RWPE2 (cell line): ENCODE data around the gene MPPE1.
"Not testable (repeated sequence)": the region's sequence is repeated elsewhere in the genome, so short reads cannot be mapped to it uniquely, and the experiment has no call there.

Experiments
- ATAC-seq: fragments of 200-7000 bp; cut with Tn5 transposase; 3 replicates; pipeline ENCODE4 v1.9.1; 2021; ENCODE audit warnings: low read depth
- DNase-seq: peaks from one replicate; pipeline ENCODE4 v3.0.0-alpha.2; 2020; ENCODE audit warnings: low spot score
- H3K27ac ChIP-seq: fragments of 450-650 bp; 2 replicates; pipeline ENCODE4 v1.5.1; 2017; ENCODE audit warnings: mild to moderate bottlenecking; ENCODE audit not compliant: poor library complexity, severe bottlenecking
- H3K27me3 ChIP-seq: fragments of 250-450 bp; sonication (Bioruptor Pico); 2 replicates; pipeline ENCODE4 v1.5.1; 2021; ENCODE audit warnings: mild to moderate bottlenecking, moderate library complexity; ENCODE audit not compliant: insufficient read depth, poor library complexity, severe bottlenecking
- H3K36me3 ChIP-seq: fragments of 250-450 bp; sonication (Bioruptor Pico); 2 replicates; pipeline ENCODE4 v1.5.1; 2020; ENCODE audit warnings: low read depth, mild to moderate bottlenecking, moderate library complexity
- H3K4me1 ChIP-seq: fragments of 250-450 bp; sonication (Bioruptor Pico); 2 replicates; pipeline ENCODE4 v1.5.1; 2021; ENCODE audit warnings: mild to moderate bottlenecking, moderate library complexity; ENCODE audit not compliant: insufficient read depth, poor library complexity, severe bottlenecking
- H3K4me3 ChIP-seq: fragments of 250-450 bp; sonication (Bioruptor Pico); 2 replicates; pipeline ENCODE4 v1.5.1; 2021; ENCODE audit warnings: mild to moderate bottlenecking, moderate library complexity; ENCODE audit not compliant: severe bottlenecking
- H3K9me3 ChIP-seq: fragments of 250-450 bp; sonication (Bioruptor Pico); 2 replicates; pipeline ENCODE4 v1.5.1; 2021; ENCODE audit warnings: mild to moderate bottlenecking, moderate library complexity; ENCODE audit not compliant: severe bottlenecking
- TF ChIP-seq, protein P1 (sequence below): fragments of 450-650 bp; IDR thresholded peaks from one replicate; pipeline ENCODE4 v1.5.1; 2017; ENCODE audit warnings: mild to moderate bottlenecking, moderate library complexity; ENCODE audit not compliant: poor library complexity, severe bottlenecking

The MPPE1 gene

DNA sequence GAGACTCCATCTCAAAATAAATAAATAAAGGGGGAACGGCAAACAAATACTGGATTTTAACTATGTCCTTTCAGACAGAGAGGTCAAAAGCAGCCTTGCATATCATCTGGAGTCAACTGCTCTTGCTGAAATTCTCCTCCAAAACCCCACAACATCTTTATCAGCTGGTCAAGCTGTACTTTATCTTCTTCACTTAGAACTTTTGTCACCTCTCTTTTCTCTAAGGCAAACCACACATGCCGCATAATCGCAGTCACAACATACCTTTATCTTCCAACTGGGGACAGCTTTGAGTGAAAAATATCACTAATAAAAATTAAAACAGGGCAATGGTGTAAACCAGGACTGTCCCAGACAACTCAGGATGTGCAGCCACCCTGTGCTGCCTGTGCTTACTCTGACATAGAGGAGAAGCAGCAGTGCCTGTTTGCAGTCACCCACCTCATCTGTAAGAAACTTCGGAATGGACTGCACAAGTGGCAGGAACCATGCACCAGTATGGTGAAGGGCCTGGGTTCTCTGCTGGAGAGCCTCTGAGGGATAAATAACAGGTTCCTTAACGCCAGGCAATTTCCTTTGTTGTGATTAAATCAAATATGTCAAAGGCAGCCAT is 6.2 kb downstream of the MPPE1 start:
- Histone ChIP-seq H3K4me1 (no peaks in the 10 kb centered on the region), H3K36me3 (peaks cover 21% of the 10 kb centered on the region), H3K9me3 (no peaks in the 10 kb centered on the region), H3K4me3 (no peak overlapping the region), H3K27me3 (no peaks in the 10 kb centered on the region), H3K27ac (no peak overlapping the region)
- DNase-seq = no peak
- no peak for ATAC-seq
- TF ChIP-seq, protein P1, sequence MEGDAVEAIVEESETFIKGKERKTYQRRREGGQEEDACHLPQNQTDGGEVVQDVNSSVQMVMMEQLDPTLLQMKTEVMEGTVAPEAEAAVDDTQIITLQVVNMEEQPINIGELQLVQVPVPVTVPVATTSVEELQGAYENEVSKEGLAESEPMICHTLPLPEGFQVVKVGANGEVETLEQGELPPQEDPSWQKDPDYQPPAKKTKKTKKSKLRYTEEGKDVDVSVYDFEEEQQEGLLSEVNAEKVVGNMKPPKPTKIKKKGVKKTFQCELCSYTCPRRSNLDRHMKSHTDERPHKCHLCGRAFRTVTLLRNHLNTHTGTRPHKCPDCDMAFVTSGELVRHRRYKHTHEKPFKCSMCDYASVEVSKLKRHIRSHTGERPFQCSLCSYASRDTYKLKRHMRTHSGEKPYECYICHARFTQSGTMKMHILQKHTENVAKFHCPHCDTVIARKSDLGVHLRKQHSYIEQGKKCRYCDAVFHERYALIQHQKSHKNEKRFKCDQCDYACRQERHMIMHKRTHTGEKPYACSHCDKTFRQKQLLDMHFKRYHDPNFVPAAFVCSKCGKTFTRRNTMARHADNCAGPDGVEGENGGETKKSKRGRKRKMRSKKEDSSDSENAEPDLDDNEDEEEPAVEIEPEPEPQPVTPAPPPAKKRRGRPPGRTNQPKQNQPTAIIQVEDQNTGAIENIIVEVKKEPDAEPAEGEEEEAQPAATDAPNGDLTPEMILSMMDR = no peak

DNA sequence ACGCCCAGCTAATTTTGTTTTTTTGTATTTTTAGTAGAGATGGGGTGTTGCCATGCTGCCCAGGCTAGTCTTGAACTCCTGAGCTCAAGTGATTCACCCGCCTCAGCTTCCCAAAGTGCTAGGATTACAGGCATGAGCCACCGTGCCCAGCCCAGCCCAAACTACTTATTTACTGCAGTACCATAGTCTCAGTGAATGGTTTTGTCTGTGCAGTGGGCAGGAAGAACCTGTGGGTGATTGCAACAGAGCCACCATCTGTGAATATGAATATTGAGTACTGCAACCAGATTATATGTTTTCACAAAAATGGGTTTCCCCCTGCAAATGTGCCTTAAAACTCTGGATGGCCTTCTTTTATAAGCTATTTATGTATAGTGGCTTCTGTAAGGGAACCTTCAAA is 9.1 kb downstream of the MPPE1 start:
- Histone ChIP-seq H3K4me3 (no peak overlapping the region), H3K36me3 (0 out of 2 replicates have a peak, but pooled peaks cover 16% of the 10 kb centered on the region), H3K4me1 (peaks cover under 1% of the 10 kb centered on the region), H3K9me3 (no peaks in the 10 kb centered on the region), H3K27ac (no peak overlapping the region), H3K27me3 (no peaks in the 10 kb centered on the region)
- TF ChIP-seq, protein P1 = no peak
- no peak for DNase-seq
- no peak for ATAC-seq

DNA sequence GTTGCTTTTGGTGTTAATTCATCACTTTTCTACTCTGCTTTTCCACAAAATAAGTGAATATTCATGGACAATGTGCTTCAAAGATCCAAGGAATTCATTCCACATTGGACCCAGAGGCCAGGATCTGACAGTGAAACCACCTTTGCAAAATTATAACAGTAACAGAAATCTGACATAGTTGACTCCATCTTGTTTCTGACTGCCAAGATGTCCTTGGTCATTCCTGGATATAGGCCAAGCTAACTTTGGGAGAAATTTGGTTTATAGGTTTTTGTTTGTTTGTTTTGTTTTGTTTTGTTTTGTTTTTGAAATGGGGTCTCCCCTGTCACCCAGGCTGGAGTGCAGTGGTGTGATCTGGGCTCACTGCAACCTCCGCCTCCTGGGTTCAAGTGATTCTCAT is 10.3 kb downstream of the MPPE1 start:
- H3K9me3 ChIP-seq = no peaks in the 10 kb centered on the region
- 0 out of 2 replicates have a peak, but pooled peaks cover 16% of the 10 kb centered on the region for H3K36me3 ChIP-seq
- ATAC-seq = no peak
- TF ChIP-seq, protein P1 = no peak
- H3K27me3 ChIP-seq = no peaks in the 10 kb centered on the region
- DNase-seq = no peak
- no peak overlapping the region for H3K27ac ChIP-seq
- no peak overlapping the region for H3K4me3 ChIP-seq
- peaks cover 4% of the 10 kb centered on the region for H3K4me1 ChIP-seq

DNA sequence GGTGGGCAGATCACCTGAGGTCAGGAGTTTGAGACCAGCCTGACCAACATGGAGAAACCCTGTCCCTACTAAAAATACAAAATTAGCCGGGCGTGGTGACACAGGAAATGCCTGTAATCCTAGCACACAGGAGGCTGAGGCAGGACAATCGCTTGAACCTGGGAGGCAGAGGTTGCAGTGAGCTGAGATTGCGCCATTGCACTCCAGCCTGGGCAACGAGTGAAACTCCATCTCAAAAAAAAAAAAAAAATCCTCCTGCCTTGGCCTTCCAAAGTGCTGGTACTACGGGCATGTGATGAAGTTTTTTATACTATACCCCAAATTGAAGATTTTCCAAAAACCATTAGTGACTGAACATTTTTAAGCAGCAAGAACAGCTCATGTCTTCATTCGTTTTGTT is 15.7 kb downstream of the MPPE1 start:
- DNase-seq, H3K9me3 ChIP-seq, H3K27ac ChIP-seq, H3K36me3 ChIP-seq, ATAC-seq, H3K4me3 ChIP-seq, H3K27me3 ChIP-seq, H3K4me1 ChIP-seq: not testable (repeated sequence)

DNA sequence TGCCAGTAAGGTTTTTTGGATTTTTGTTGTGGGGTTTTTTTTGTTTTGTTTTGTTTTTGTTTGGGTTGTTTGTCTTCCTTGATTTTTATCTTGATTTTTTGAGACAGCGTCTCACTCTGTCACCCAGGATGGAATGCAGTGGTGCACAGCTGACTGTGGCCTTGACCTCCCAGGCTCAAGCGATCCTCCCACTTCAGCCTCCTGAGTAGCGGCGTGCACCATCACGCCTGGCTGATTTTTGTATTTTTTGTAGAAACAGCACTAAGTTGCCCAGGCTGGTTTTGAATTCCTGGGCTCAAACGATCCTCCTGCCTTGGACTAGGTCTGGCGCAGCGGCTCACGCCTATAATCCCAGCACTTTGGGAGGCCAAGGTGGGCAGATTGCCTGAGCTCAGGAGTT is 16.4 kb downstream of the MPPE1 start:
- H3K4me1 ChIP-seq = peaks cover 4% of the 10 kb centered on the region
- H3K27me3 ChIP-seq = no peaks in the 10 kb centered on the region
- DNase-seq (no peak), ATAC-seq (no peak)
- H3K4me3 ChIP-seq = no peak overlapping the region
- TF ChIP-seq, protein P1 = no peak
- H3K27ac ChIP-seq = no peak overlapping the region
- peaks cover 5% of the 10 kb centered on the region; the same call in 1 of the 2 replicates for H3K36me3 ChIP-seq
- no peaks in the 10 kb centered on the region for H3K9me3 ChIP-seq
